ENCODE measurements around the gene NCKAP5. TPM values are rescaled to one million over a fixed set of nuclear protein-coding genes. Genes with fewer than 3 reads are reported as not detected.

Gene NCKAP5
- total and polyA plus RNA-seq, 2 of the 13 experiments (the other 11 are each of a cell fraction or from before 2014, with no cell fraction given), result 0.01 TPM; not detected in 1

DNA sequence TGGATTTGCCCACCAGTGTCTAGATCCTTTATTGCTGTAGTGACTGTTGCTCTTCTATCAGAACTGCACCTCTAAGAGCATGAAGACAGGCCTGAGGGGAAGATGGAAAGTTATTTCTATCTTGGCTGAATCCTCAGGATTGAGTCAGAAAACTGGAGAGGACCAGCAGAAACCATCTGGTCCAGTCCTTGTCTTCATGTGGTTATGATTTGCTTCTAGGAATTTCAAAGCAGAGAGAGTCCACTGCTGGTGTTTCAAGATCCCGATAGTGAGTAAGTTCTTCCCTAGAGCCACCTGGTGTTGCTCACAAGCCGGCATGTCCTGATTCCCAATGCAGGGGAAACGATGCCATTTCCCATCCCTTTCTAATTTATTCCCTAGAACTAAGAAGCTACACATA lies 84.2 kb downstream of the NCKAP5 start:
- H3K4me3 ChIP-seq (replicated peaks in 1 of 3; ENCODE audit: insufficient read depth in 1 of 3, low read depth in 2 of 3, low read length in 3 of 3), result no peak overlapping the region
- no TSS peak for BruUV-seq (replicated peaks)
- H4K20me1 ChIP-seq (ENCODE audit: insufficient read depth, low read length), result no peaks in the 10 kb centered on the region
- CTCF ChIA-PET (ENCODE audit: low intra/inter-chr PET ratio, low total read pairs), result no interaction called here
- 40% methylated on average over 3 of the region's 3 CpGs for WGBS (ENCODE audit: low lambda C conversion rate)
- no peaks in the 10 kb centered on the region for H3K36me3 ChIP-seq (replicated peaks in 1 of 2; ENCODE audit: control insufficient read depth in 1 of 2, insufficient read depth in 2 of 2, low read length in 2 of 2)
- H3K4me1 ChIP-seq (ENCODE audit: insufficient read depth, low read length), result peaks cover 6% of the 10 kb centered on the region; the same call in 1 of the 2 replicates
- DNase-seq (ENCODE audit: low spot score), result no peak
- peaks cover 10% of the 10 kb centered on the region; the same call in 1 of the 2 replicates for H3K9me3 ChIP-seq (ENCODE audit: low read length)
- no peak for ATAC-seq
- in situ Hi-C loops (cut with HindIII; ENCODE audit: extremely low pct_ligation_motif_present, low pct_unique_long_range_greater_than_20kb) (no loop called here), intact Hi-C loops (cut with micrococcal nuclease; ENCODE audit: unreplicated experiment) (no loop called here)
- no peak overlapping the region for H2AFZ ChIP-seq (ENCODE audit: low read length)
- H3K79me2 ChIP-seq (ENCODE audit: insufficient read depth, low read length), result no peaks in the 10 kb centered on the region
- POLR2A ChIA-PET, result no interaction called here
- no peaks in the 10 kb centered on the region; a peak in 1 of 5 replicates for H3K27me3 ChIP-seq (ENCODE audit: control insufficient read depth in 1 of 2, insufficient read depth in 2 of 2, low read length in 2 of 2)
- H3K27ac ChIP-seq (ENCODE audit: extremely low read length, insufficient read depth, low read length), result no peak overlapping the region
- no peak for FAIRE-seq
- no peak overlapping the region for H3K4me2 ChIP-seq (ENCODE audit: low read depth, low read length)
- no peak overlapping the region for H3K9ac ChIP-seq (ENCODE audit: insufficient read depth, low read depth, low read length)
- TF ChIP-seq HHEX (CRISPR knock-in tag; IDR thresholded peaks at IDR 0.05), result no peak
- no peak for TF ChIP-seq SMYD3 (CRISPR knock-in tag; IDR thresholded peaks at IDR 0.05)
- no peak for TF ChIP-seq NFE2L1 (CRISPR knock-in tag; IDR thresholded peaks at IDR 0.05; ENCODE audit: borderline replicate concordance)
- no peak for TF ChIP-seq ZBTB21 (CRISPR knock-in tag; IDR thresholded peaks at IDR 0.05)
- no peak for TF ChIP-seq MEIS1 (CRISPR knock-in tag; IDR thresholded peaks at IDR 0.05; ENCODE audit: borderline replicate concordance)
- no peak for TF ChIP-seq ZNF407 (CRISPR knock-in tag; IDR thresholded peaks at IDR 0.05; ENCODE audit: not compliant biosample characterization)
- TF ChIP-seq XBP1 (CRISPR knock-in tag; IDR thresholded peaks at IDR 0.05), result no peak
- TF ChIP-seq, protein P1, sequence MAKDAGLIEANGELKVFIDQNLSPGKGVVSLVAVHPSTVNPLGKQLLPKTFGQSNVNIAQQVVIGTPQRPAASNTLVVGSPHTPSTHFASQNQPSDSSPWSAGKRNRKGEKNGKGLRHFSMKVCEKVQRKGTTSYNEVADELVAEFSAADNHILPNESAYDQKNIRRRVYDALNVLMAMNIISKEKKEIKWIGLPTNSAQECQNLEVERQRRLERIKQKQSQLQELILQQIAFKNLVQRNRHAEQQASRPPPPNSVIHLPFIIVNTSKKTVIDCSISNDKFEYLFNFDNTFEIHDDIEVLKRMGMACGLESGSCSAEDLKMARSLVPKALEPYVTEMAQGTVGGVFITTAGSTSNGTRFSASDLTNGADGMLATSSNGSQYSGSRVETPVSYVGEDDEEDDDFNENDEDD (CRISPR knock-in tag; IDR thresholded peaks at IDR 0.05; ENCODE audit: borderline replicate concordance), result no peak
- TF ChIP-seq ZNF674 (CRISPR knock-in tag; IDR thresholded peaks at IDR 0.05; ENCODE audit: low read depth), result no peak
- TF ChIP-seq ZNF512 (CRISPR knock-in tag; IDR thresholded peaks at IDR 0.05), result no peak
- TF ChIP-seq ZNF577 (CRISPR knock-in tag; IDR thresholded peaks at IDR 0.05; ENCODE audit: borderline replicate concordance, low read depth), result no peak
- no peak for TF ChIP-seq ZFP41 (CRISPR knock-in tag; IDR thresholded peaks at IDR 0.05; ENCODE audit: borderline replicate concordance)
- TF ChIP-seq ZNF790 (CRISPR knock-in tag; IDR thresholded peaks at IDR 0.05; ENCODE audit: borderline replicate concordance), result no peak
- TF ChIP-seq ETV5 (CRISPR knock-in tag; IDR thresholded peaks at IDR 0.05; ENCODE audit: borderline replicate concordance), result no peak
- TF ChIP-seq HOXA5 (CRISPR knock-in tag; IDR thresholded peaks at IDR 0.05), result no peak

Measured in HepG2 (cell line).